Esophagus muscularis mucosa (tissue), 4 donors: ENCODE data around the gene ESPL1. TPM values are rescaled to one million over a fixed set of nuclear protein-coding genes. Genes with fewer than 3 reads are reported as not detected.
A peak's percentile ranks its signal among the peaks of the same experiment; 100 is the strongest.
"Not testable (repeated sequence)": the region's sequence is repeated elsewhere in the genome, so short reads cannot be mapped to it uniquely, and the experiment has no call there.

Source experiments
- DNase-seq: peaks from one replicate; pipeline ENCODE4 v3.0.0-alpha.2; 2017; ENCODE audit errors: extremely low spot score
- H3K27ac ChIP-seq, 4 donors: fragments of 200-600 bp; sonication (generic); replicated peaks in 1 of 4; 1 replicate in 3 of 4; 2 replicates in 1 of 4; pipeline ENCODE4 v1.5.1; 2016 to 2019; ENCODE audit warnings: mild to moderate bottlenecking in 1 of 4
- H3K27me3 ChIP-seq, 4 donors: fragments of 200-600 bp; sonication (generic); one replicate each; pipeline versions ENCODE4 v1.5.1 to v1.6.0; 2016 to 2019
- H3K36me3 ChIP-seq, 4 donors: fragments of 200-600 bp; sonication (generic); one replicate each; pipeline ENCODE4 v1.5.1; 2016 to 2019
- H3K4me1 ChIP-seq, 4 donors: fragments of 200-600 bp; sonication (generic); one replicate each; pipeline ENCODE4 v1.5.1; 2016 to 2019
- H3K4me3 ChIP-seq, 4 donors: fragments of 200-600 bp; sonication (generic); 1 replicate in 2 of 4; 2 replicates in 2 of 4; pipeline ENCODE4 v1.5.1; 2016 to 2019; ENCODE audit warnings: mild to moderate bottlenecking in 4 of 4, moderate library complexity in 1 of 4
- H3K9me3 ChIP-seq, 4 donors: fragments of 200-600 bp; sonication (generic); 1 replicate in 3 of 4; 2 replicates in 1 of 4; pipeline ENCODE4 v1.5.1; 2016 to 2019
- EP300 ChIP-seq: sonication (generic); formaldehyde crosslinking; IDR thresholded peaks from one replicate; pipeline ENCODE4 v1.6.1; 2017; ENCODE audit warnings: antibody characterized with exemption
- POLR2A ChIP-seq: fragments of 450-650 bp; IDR thresholded peaks from one replicate; pipeline ENCODE4 v1.6.1; 2017; ENCODE audit warnings: antibody characterized with exemption, moderate library complexity, mild to moderate bottlenecking, low read depth
- POLR2AphosphoS5 ChIP-seq, 2 donors: sonication (generic); formaldehyde crosslinking; IDR thresholded peaks; one replicate each; pipeline ENCODE4 v1.6.1; 2017; ENCODE audit warnings: antibody characterized with exemption in 2 of 2
- WGBS: methylation state at CpG from one replicate; pipeline ENCODE4 v1.1.5; 2018; 5-methylcytosine and 5-hydroxymethylcytosine counted together
- intact Hi-C: fragments of 100-400 bp; cut with DNase I; formaldehyde crosslinking; loops from one replicate; pipeline ENCODE4 v1.15.1; 2023
- total RNA-seq, 4 donors: library from RNA; depleted of rRNA; stranded (reverse); fragments of >200 nt; gene quantifications; one replicate each; pipeline versions ENCODE4 v1.1.0 to v1.2.1, GENCODE V29; 2016
- TF ChIP-seq, protein P1 (sequence below), 3 experiments: fragments of 200-600 bp in 2 of 3; fragments of 450-650 bp in 1 of 3; sonication (generic) in 2 of 3; IDR thresholded peaks; one replicate each; pipeline ENCODE4 v1.5.1; 2017 to 2019; ENCODE audit warnings: antibody characterized with exemption in 3 of 3, mild to moderate bottlenecking in 2 of 3, moderate library complexity in 1 of 3

The ESPL1 gene
- total RNA-seq, 4 donors from 2014 or later, result under 0.01 to 2.0 (median 0.24) TPM

GRCh38 chr12:53295891-53296219 is 27.8 kb downstream of the ESPL1 start:
- H3K27me3 ChIP-seq, result no peaks in the 10 kb centered on the region
- H3K4me1 ChIP-seq, result peaks cover 36 to 57% (median 52%) of the 10 kb centered on the region in 4 donors
- H3K4me3 ChIP-seq, result peak overlapping the region; percentile 73 to 88 (median 82)
- DNase-seq, result no peak
- no peak for TF ChIP-seq POLR2AphosphoS5 (IDR thresholded peaks at IDR 0.05)
- no peak for TF ChIP-seq EP300
- no peak for TF ChIP-seq POLR2A
- TF ChIP-seq, protein P1, sequence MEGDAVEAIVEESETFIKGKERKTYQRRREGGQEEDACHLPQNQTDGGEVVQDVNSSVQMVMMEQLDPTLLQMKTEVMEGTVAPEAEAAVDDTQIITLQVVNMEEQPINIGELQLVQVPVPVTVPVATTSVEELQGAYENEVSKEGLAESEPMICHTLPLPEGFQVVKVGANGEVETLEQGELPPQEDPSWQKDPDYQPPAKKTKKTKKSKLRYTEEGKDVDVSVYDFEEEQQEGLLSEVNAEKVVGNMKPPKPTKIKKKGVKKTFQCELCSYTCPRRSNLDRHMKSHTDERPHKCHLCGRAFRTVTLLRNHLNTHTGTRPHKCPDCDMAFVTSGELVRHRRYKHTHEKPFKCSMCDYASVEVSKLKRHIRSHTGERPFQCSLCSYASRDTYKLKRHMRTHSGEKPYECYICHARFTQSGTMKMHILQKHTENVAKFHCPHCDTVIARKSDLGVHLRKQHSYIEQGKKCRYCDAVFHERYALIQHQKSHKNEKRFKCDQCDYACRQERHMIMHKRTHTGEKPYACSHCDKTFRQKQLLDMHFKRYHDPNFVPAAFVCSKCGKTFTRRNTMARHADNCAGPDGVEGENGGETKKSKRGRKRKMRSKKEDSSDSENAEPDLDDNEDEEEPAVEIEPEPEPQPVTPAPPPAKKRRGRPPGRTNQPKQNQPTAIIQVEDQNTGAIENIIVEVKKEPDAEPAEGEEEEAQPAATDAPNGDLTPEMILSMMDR (IDR thresholded peaks at IDR 0.05), result no peak
- intact Hi-C loops, result no loop called here
- peak overlapping the region; percentile 81 to 91 (median 84) for H3K27ac ChIP-seq
- peaks cover 0 to 19% (median 9%) of the 10 kb centered on the region in 4 donors for H3K36me3 ChIP-seq
- 5% methylated on average over 12 of the region's 12 CpGs for WGBS
- no peaks in the 10 kb centered on the region for H3K9me3 ChIP-seq

DNA sequence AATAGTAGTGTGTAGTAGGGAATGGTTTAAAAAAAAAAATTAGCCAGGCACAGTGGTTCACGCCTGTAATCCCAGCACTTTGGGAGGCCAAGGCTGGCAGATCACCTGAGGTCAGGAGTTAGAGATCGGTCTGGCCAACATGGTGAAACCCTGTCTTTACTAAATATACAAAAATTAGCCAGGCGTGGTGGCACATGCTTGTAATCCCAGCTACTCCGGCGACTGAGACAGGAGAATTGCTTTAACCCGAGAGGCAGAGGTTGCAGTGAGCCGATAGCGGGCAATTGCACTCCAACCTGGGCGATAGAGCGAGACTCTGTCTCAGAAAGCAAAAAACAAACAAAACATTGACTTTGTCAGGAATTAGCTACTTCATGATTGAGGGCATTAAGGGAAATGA is 29.0 kb downstream of the ESPL1 start:
- Histone ChIP-seq H3K4me1 (peaks cover 39 to 70% (median 65%) of the 10 kb centered on the region in 4 donors), H3K36me3 (peaks cover 0 to 30% (median 19%) of the 10 kb centered on the region in 4 donors), H3K27ac (peak overlapping the region in 2 of 4 donors; percentile 1 to 91)
- WGBS, result 88% methylated on average over 10 of the region's 10 CpGs
- DNase-seq, H3K9me3 ChIP-seq, H3K27me3 ChIP-seq, H3K4me3 ChIP-seq, intact Hi-C loops: not testable (repeated sequence)

GRCh38 chr12:53298164-53298563 is 30.1 kb downstream of the ESPL1 start:
- intact Hi-C loops, result no loop called here

DNA sequence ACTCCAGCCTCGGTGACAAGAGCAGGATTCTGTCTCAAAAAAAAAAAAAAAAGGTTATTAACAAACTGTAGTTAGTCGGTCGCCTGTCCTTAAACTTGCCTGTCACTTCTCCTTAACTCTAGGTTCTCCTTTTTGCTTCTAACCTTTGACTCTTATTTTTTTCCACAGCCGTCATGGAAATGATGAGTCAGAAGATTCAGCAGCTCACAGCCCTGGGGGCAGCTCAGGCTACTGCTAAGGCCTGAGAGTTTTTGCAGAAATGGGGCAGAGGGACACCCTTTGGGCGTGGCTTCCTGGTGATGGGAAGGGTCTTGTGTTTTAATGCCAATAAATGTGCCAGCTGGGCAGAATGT is 31.0 kb downstream of the ESPL1 start:
- intact Hi-C loops, result no loop called here
- H3K27me3 ChIP-seq, result no peaks in the 10 kb centered on the region
- H3K9me3 ChIP-seq, result no peaks in the 10 kb centered on the region
- TF ChIP-seq POLR2A (no peak), EP300 (no peak), POLR2AphosphoS5 (IDR thresholded peaks at IDR 0.05) (no peak)
- TF ChIP-seq, protein P1 (IDR thresholded peaks at IDR 0.05), result no peak
- H3K4me3 ChIP-seq, result peak overlapping the region; percentile 79 to 90 (median 86)
- peaks cover 39 to 85% (median 77%) of the 10 kb centered on the region in 4 donors for H3K4me1 ChIP-seq
- peaks cover 0 to 50% (median 38%) of the 10 kb centered on the region in 4 donors for H3K36me3 ChIP-seq
- H3K27ac ChIP-seq, result peak overlapping the region; percentile 68 to 83 (median 77)
- DNase-seq, result no peak
- 55% methylated on average over 5 of the region's 5 CpGs for WGBS

More at GRCh38 chr12:53298164-53298563, 30.1 kb downstream of the ESPL1 start:
- Histone ChIP-seq H3K36me3 (peaks cover 0 to 41% (median 29%) of the 10 kb centered on the region in 4 donors), H3K4me3 (no peak overlapping the region), H3K27ac (peak overlapping the region; percentile 1 to 83 (median 72)), H3K27me3 (no peaks in the 10 kb centered on the region), H3K9me3 (no peaks in the 10 kb centered on the region), H3K4me1 (peaks cover 39 to 80% (median 75%) of the 10 kb centered on the region in 4 donors)
- WGBS, result 57% methylated on average over 5 of the region's 5 CpGs
- no peak for DNase-seq
- TF ChIP-seq EP300, result no peak
- no peak for TF ChIP-seq POLR2A
- no peak for TF ChIP-seq POLR2AphosphoS5 (IDR thresholded peaks at IDR 0.05)
- TF ChIP-seq, protein P1 (IDR thresholded peaks at IDR 0.05), result no peak

- H3K4me3 ChIP-seq, result peak within 1 kb of the TSS; percentile 79 to 90 (median 86)
- no peak for DNase-seq
- H3K36me3 ChIP-seq, result peaks cover 0 to 56% (median 43%) of the 10 kb centered on the region in 4 donors
- no peaks in the 10 kb centered on the region for H3K27me3 ChIP-seq
- H3K9me3 ChIP-seq, result no peaks in the 10 kb centered on the region
- WGBS, result 0% methylated on average over 19 of the region's 51 CpGs
- intact Hi-C loops, result no loop called here
- peak within 1 kb of the TSS; percentile 68 to 83 (median 77) for H3K27ac ChIP-seq
- H3K4me1 ChIP-seq, result peaks cover 37 to 81% (median 74%) of the 10 kb centered on the region in 4 donors
- TF ChIP-seq POLR2A (no peak), POLR2AphosphoS5 (IDR thresholded peaks at IDR 0.05) (peak; percentile 84 to 88), EP300 (no peak)
- TF ChIP-seq, protein P1 (IDR thresholded peaks at IDR 0.05), result peak in 2 of 3 experiments; percentile 27 to 31
Observed at GRCh38 chr12:53299454-53300180, 31.5 kb downstream of the ESPL1 start, which contains the start of gene MYG1. MYG1 (plus strand) TSS chr12:53299695; CDS start chr12:53299738, 43 bp downstream.
